Measurements from ENCODE around the gene PYGO2.

DNA sequence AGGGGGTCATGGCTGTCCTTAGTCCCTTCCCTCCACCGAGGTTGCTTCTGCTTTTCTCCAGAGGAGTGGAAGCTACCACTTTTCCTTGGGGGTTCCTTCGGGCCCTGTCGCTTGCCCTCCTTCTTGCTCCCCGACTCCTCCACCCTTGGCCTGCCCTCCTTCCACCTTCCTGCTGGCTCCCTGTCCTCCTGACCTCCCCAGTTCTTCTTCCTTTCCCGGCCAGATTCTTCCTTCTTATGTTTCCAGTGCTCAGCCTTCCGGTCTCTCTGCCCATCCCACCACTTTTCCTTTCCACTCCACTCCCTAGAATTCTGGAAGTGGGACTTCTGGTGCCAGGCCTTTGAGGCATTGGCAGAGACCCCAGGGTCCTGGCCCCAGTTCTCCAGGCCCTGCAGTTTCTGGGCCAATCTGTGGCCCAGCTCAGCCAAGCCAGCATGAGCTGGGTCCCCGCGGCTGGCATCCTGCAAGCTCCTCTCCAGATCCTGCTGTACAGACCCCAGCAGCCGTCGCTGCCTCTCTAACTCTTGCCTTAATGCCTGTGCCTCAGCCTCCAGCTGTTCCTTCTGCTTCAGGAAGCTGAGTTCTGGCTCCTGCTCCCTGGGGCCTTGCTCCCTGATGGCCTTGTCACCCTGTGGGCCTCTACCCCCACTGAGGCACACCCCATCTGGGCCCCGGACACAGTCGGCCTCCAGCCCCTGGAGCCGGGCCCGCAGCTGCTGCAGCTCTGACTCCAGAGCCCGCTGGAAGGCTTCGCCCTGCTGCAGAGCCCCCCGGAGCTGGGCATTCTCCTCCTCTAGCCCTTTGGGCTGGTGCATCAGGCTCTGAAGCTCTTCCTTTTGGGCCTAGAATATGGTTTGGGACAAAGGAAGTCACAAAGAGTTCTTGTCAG, 15.4 kb downstream of the PYGO2 start:
- TF ChIP-seq, protein P1, sequence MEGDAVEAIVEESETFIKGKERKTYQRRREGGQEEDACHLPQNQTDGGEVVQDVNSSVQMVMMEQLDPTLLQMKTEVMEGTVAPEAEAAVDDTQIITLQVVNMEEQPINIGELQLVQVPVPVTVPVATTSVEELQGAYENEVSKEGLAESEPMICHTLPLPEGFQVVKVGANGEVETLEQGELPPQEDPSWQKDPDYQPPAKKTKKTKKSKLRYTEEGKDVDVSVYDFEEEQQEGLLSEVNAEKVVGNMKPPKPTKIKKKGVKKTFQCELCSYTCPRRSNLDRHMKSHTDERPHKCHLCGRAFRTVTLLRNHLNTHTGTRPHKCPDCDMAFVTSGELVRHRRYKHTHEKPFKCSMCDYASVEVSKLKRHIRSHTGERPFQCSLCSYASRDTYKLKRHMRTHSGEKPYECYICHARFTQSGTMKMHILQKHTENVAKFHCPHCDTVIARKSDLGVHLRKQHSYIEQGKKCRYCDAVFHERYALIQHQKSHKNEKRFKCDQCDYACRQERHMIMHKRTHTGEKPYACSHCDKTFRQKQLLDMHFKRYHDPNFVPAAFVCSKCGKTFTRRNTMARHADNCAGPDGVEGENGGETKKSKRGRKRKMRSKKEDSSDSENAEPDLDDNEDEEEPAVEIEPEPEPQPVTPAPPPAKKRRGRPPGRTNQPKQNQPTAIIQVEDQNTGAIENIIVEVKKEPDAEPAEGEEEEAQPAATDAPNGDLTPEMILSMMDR (IDR thresholded peaks at IDR 0.05), result no peak
- TF ChIP-seq EP300 (IDR thresholded peaks at IDR 0.05), result no peak

Data from sigmoid colon (tissue), 4 donors.